K562 (cell line): ENCODE measurements around the gene PHF20. TPM values are rescaled to one million over a fixed set of nuclear protein-coding genes. Genes with fewer than 3 reads are reported as not detected.

Experiments used
- ATAC-seq: fragments of 200-7000 bp; cut with Tn5 transposase; 3 replicates; pipeline ENCODE4 v1.9.1; 2020; ENCODE audit warnings: moderate library complexity
- BruUV-seq: library from RNA; stranded (reverse); fragments of 400-500 nt; replicated peaks from 2 replicates; lab custom pipeline; 2021; lab: Mats Ljungman, UMichigan
- CTCF ChIA-PET: fragments of 300-600 bp; formaldehyde crosslinking; extraction: SDS; loops from one replicate; lab custom pipeline; 2021; ENCODE audit warnings: low intra/inter-chr PET ratio; lab: Yijun Ruan, JAX
- POLR2A ChIA-PET: fragments of 300-600, 350-650 bp; sonication (Branson Sonifier 250); formaldehyde crosslinking; extraction: SDS; loops from one replicate; lab custom pipeline; 2021; ENCODE audit warnings: antibody characterized with exemption, inconsistent platforms; lab: Yijun Ruan, JAX
- DNase-seq, 4 experiments: peaks; one replicate each; pipeline versions ENCODE4 v3.0.0 to v3.0.0-alpha.2; 2011 to 2018; ENCODE audit warnings: low spot score in 3 of 4, mixed read lengths in 3 of 4; ENCODE audit errors: extremely low read depth in 1 of 4
- FAIRE-seq: peaks from 2 replicates; lab custom pipeline; 2011; peaks lifted over from hg19 to GRCh38; lab: Jason Lieb, UNC
- H2AFZ ChIP-seq: 2 replicates; pipeline ENCODE4 v1.6.0; 2011; ENCODE audit warnings: low read depth, low read length, control low read depth, inconsistent platforms
- H3K27ac ChIP-seq: fragments of 200-600 bp; 3 replicates; pipeline ENCODE4 v1.8.0; 2011; ENCODE audit warnings: low read depth, mild to moderate bottlenecking, control low read depth, inconsistent platforms, low read length, moderate library complexity, mixed read lengths; ENCODE audit errors: extremely low read depth
- H3K27me3 ChIP-seq, 2 experiments: fragments of 300-600 bp in 1 of 2; 2 replicates in 1 of 2; 3 replicates in 1 of 2; pipeline versions ENCODE4 v1.6.0 to v1.8.0; 2011; ENCODE audit warnings: inconsistent platforms in 2 of 2, low read length in 2 of 2, mild to moderate bottlenecking in 1 of 2, mixed read lengths in 1 of 2, moderate library complexity in 1 of 2; ENCODE audit not compliant: control insufficient read depth in 2 of 2, insufficient read depth in 2 of 2
- H3K36me3 ChIP-seq: fragments of 300-600 bp; 3 replicates; pipeline ENCODE4 v1.8.0; 2011; ENCODE audit warnings: mild to moderate bottlenecking, low read length, inconsistent platforms; ENCODE audit not compliant: control insufficient read depth, insufficient read depth
- H3K4me1 ChIP-seq, 2 experiments: fragments of 200-600 bp in 1 of 2; replicated peaks in 1 of 2; 2 replicates in 1 of 2; 3 replicates in 1 of 2; pipeline versions ENCODE4 v1.5.1 to v1.8.0; 2011; ENCODE audit warnings: inconsistent platforms in 2 of 2, low read length in 2 of 2, mild to moderate bottlenecking in 1 of 2, mixed read lengths in 1 of 2, moderate library complexity in 1 of 2; ENCODE audit not compliant: control insufficient read depth in 2 of 2, insufficient read depth in 2 of 2
- H3K4me2 ChIP-seq: 2 replicates; pipeline ENCODE4 v1.6.1; 2011; ENCODE audit warnings: low read length, control low read depth, inconsistent platforms, mixed read lengths; ENCODE audit not compliant: insufficient read depth
- H3K4me3 ChIP-seq: fragments of 200-600 bp; sonication (generic), shearing (Covaris generic); 2 replicates; pipeline ENCODE4 v1.5.1; 2016; ENCODE audit warnings: control low read depth, inconsistent platforms
- H3K79me2 ChIP-seq: fragments of 200-600 bp; 3 replicates; pipeline ENCODE4 v1.8.0; 2011; ENCODE audit warnings: low read length, inconsistent platforms; ENCODE audit not compliant: control insufficient read depth, insufficient read depth
- H3K9ac ChIP-seq, 2 experiments: 2 replicates each; pipeline versions ENCODE4 v1.6.0 to v1.6.1; 2011; ENCODE audit warnings: low read depth in 2 of 2, low read length in 2 of 2, control low read depth in 1 of 2, inconsistent platforms in 1 of 2, mild to moderate bottlenecking in 1 of 2, mixed read lengths in 1 of 2; ENCODE audit not compliant: insufficient read depth in 1 of 2
- H3K9me1 ChIP-seq: one replicate; pipeline ENCODE4 v1.6.0; 2011; ENCODE audit warnings: inconsistent platforms, mild to moderate bottlenecking, low read length, moderate library complexity; ENCODE audit not compliant: control insufficient read depth, insufficient read depth
- H3K9me3 ChIP-seq: replicated peaks from 2 replicates; pipeline ENCODE4 v1.5.1; 2011; ENCODE audit warnings: low read depth, low read length, inconsistent platforms; ENCODE audit not compliant: control insufficient read depth, insufficient read depth
- H4K20me1 ChIP-seq: replicated peaks from 2 replicates; pipeline ENCODE4 v1.6.1; 2011; ENCODE audit warnings: low read length, inconsistent platforms, mixed read lengths; ENCODE audit not compliant: control insufficient read depth, insufficient read depth
- HEY1 ChIP-seq: fragments of 250-450 bp; sonication (Bioruptor Pico); IDR thresholded peaks from 2 replicates; pipeline ENCODE4 v1.5.0; 2020; ENCODE audit warnings: mild to moderate bottlenecking, moderate library complexity, borderline replicate concordance
- HINFP ChIP-seq: fragments of 450-650 bp; conservative IDR thresholded peaks from 2 replicates; pipeline ENCODE4 v1.6.1; 2016; ENCODE audit warnings: missing genetic modification characterization, low read depth, mild to moderate bottlenecking, control low read depth, missing compliant biosample characterization
- HIVEP1 ChIP-seq: fragments of 250-450 bp; sonication (Bioruptor Pico); IDR thresholded peaks from 2 replicates; pipeline ENCODE4 v1.4.0; 2020; ENCODE audit warnings: mild to moderate bottlenecking
- ILF3 ChIP-seq: fragments of 450-650 bp; IDR thresholded peaks from 2 replicates; pipeline ENCODE4 v1.6.1; 2018; ENCODE audit warnings: antibody characterized with exemption, mild to moderate bottlenecking, moderate library complexity, borderline replicate concordance
- MXI1 ChIP-seq: IDR thresholded peaks from 2 replicates; pipeline ENCODE4 v1.6.1; 2011; ENCODE audit warnings: low read depth, mild to moderate bottlenecking, improper control_type of control experiment, low read length
- NR0B1 ChIP-seq: fragments of 450-650 bp; IDR thresholded peaks from one replicate; pipeline ENCODE4 v1.6.1; 2018; ENCODE audit warnings: mild to moderate bottlenecking, moderate library complexity; ENCODE audit not compliant: partially characterized antibody
- TCF7 ChIP-seq: sonication (generic); IDR thresholded peaks from 2 replicates; pipeline ENCODE4 v1.6.1; 2016; ENCODE audit warnings: antibody characterized with exemption, borderline replicate concordance
- WGBS: fragments of 100-300 bp; shearing (Covaris generic); methylation state at CpG from one replicate; pipeline ENCODE4 v1.1.6; 2016; ENCODE audit warnings: low coverage, mixed read lengths; ENCODE audit not compliant: insufficient coverage; ENCODE audit errors: missing lambda C conversion rate; 5-methylcytosine and 5-hydroxymethylcytosine counted together
- in situ Hi-C: fragments of 300-500 bp; cut with MboI; formaldehyde crosslinking; loops from 4 replicates; pipeline ENCODE4 v1.15.0; 2018; ENCODE audit warnings: inconsistent platforms, mixed read lengths
- intact Hi-C: fragments of 100-400 bp; cut with micrococcal nuclease; formaldehyde crosslinking; loops from 2 replicates; pipeline ENCODE4 v1.14.2; 2022
- polyA plus RNA-seq, 8 experiments: library from polyadenylated mRNA; depleted of rRNA in 4 of 8; stranded (reverse) in 5 of 8; unstranded in 3 of 8; fragments of >200 nt; fragmentation: Nextera tagmentation in 2 of 8; fragmentation: Illumina TruSeq in 1 of 8; extraction: Ambion mirVana in 2 of 8; extraction: Trizol in 1 of 8; gene quantifications; 2 replicates each; pipeline versions ENCODE4 v1.2.1 to v1.2.3, GENCODE V29; 2011 to 2014; ENCODE audit warnings: inconsistent platforms in 1 of 8, missing spikeins in 1 of 8
- total RNA-seq, 7 experiments: library from RNA; depleted of rRNA in 6 of 7; stranded (reverse); fragments of >200 nt in 6 of 7; fragmentation: Illumina TruSeq in 2 of 7; extraction: Trizol in 2 of 7; gene quantifications; 2 replicates each; pipeline versions ENCODE4 v1.2.1 to v1.2.3, GENCODE V29; 2011 to 2021; ENCODE audit warnings: low replicate concordance in 1 of 7
- TF ChIP-seq, protein P1 (sequence below): fragments of 450-650 bp; conservative IDR thresholded peaks from 2 replicates; pipeline ENCODE4 v1.6.1; 2016; ENCODE audit warnings: missing genetic modification characterization, low read depth, mild to moderate bottlenecking, missing compliant biosample characterization, moderate library complexity
- TF ChIP-seq, protein P2 (sequence below): fragments of 250-450 bp; sonication (Bioruptor Pico); IDR thresholded peaks from 2 replicates; pipeline ENCODE4 v1.8.0; 2022; ENCODE audit warnings: inconsistent platforms

PHF20 gene
- total and polyA plus RNA-seq, 9 of the 15 experiments (the other 6 are each of a cell fraction or from before 2014, with no cell fraction given): 49.9 to 196 (median 70.7) TPM

- ChIA-PET CTCF (no interaction called here), POLR2A (interaction anchor here (1.5 kb wide), 1 partner anchor 23 kb away, joined by 3 read pairs; no protein-coding TSS in a partner anchor)
- ATAC-seq (no peak), FAIRE-seq (no peak), DNase-seq (no peak)
- in situ Hi-C loops: no loop called here
- H3K9me1 ChIP-seq: no peaks in the 10 kb centered on the region
- no peak overlapping the region for H3K4me3 ChIP-seq
- no peaks in the 10 kb centered on the region for H3K27me3 ChIP-seq
- H3K27ac ChIP-seq: no peak overlapping the region
- no peaks in the 10 kb centered on the region for H3K9me3 ChIP-seq
- TF ChIP-seq, protein P1, sequence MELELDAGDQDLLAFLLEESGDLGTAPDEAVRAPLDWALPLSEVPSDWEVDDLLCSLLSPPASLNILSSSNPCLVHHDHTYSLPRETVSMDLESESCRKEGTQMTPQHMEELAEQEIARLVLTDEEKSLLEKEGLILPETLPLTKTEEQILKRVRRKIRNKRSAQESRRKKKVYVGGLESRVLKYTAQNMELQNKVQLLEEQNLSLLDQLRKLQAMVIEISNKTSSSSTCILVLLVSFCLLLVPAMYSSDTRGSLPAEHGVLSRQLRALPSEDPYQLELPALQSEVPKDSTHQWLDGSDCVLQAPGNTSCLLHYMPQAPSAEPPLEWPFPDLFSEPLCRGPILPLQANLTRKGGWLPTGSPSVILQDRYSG: no peak
- TF ChIP-seq HEY1 (CRISPR knock-in tag): no peak
- no peak overlapping the region for H2AFZ ChIP-seq
- no TSS peak for BruUV-seq
- no peaks in the 10 kb centered on the region for H3K79me2 ChIP-seq
- 100% methylated on average over 2 of the region's 2 CpGs for WGBS
- H3K4me2 ChIP-seq: no peak overlapping the region
- intact Hi-C loops: no loop called here
- no peaks in the 10 kb centered on the region for H3K4me1 ChIP-seq
- peaks cover 43% of the 10 kb centered on the region; the same call in 2 of the 3 replicates for H3K36me3 ChIP-seq
- no peak overlapping the region for H3K9ac ChIP-seq
- no peaks in the 10 kb centered on the region for H4K20me1 ChIP-seq
Observed at GRCh38 chr20:35929301-35929700, 157.5 kb downstream of the PHF20 start.

- no peak overlapping the region for H3K27ac ChIP-seq
- BruUV-seq: no TSS peak
- CTCF ChIA-PET: no interaction called here
- TF ChIP-seq, protein P2, sequence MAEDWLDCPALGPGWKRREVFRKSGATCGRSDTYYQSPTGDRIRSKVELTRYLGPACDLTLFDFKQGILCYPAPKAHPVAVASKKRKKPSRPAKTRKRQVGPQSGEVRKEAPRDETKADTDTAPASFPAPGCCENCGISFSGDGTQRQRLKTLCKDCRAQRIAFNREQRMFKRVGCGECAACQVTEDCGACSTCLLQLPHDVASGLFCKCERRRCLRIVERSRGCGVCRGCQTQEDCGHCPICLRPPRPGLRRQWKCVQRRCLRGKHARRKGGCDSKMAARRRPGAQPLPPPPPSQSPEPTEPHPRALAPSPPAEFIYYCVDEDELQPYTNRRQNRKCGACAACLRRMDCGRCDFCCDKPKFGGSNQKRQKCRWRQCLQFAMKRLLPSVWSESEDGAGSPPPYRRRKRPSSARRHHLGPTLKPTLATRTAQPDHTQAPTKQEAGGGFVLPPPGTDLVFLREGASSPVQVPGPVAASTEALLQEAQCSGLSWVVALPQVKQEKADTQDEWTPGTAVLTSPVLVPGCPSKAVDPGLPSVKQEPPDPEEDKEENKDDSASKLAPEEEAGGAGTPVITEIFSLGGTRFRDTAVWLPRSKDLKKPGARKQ (CRISPR knock-in tag): no peak
- TF ChIP-seq TCF7: no peak
- TF ChIP-seq ILF3: no peak
- TF ChIP-seq NR0B1: no peak
- no peak for TF ChIP-seq MXI1
- no peak for TF ChIP-seq HINFP (tag)
- no peak for TF ChIP-seq HIVEP1 (CRISPR knock-in tag)
Observed at GRCh38 chr20:35934050-35934449, 162.2 kb downstream of the PHF20 start.

More at GRCh38 chr20:35934050-35934449, 162.2 kb downstream of the PHF20 start:
- FAIRE-seq (no peak), DNase-seq (no peak), ATAC-seq (no peak)
- H3K9me3 ChIP-seq: no peaks in the 10 kb centered on the region
- peaks cover 30% of the 10 kb centered on the region; the same call in 2 of the 3 replicates for H3K36me3 ChIP-seq
- 83% methylated on average over 4 of the region's 4 CpGs for WGBS
- intact Hi-C loops (no loop called here), in situ Hi-C loops (no loop called here)
- no peaks in the 10 kb centered on the region for H3K9me1 ChIP-seq
- no peaks in the 10 kb centered on the region for H3K4me1 ChIP-seq
- no peak overlapping the region for H3K4me3 ChIP-seq
- no peaks in the 10 kb centered on the region for H3K79me2 ChIP-seq
- no peak overlapping the region for H2AFZ ChIP-seq
- no peak overlapping the region; a peak in 1 of 4 replicates for H3K9ac ChIP-seq
- no peaks in the 10 kb centered on the region for H3K27me3 ChIP-seq
- no peaks in the 10 kb centered on the region for H4K20me1 ChIP-seq
- H3K4me2 ChIP-seq: no peak overlapping the region
- POLR2A ChIA-PET: interaction anchor here (0.9 to 1.1 kb wide), 2 partner anchors 19 to 20 kb away, joined by 3 to 6 read pairs; partner anchors contain the start of gene SCAND1
